ENCODE data around the gene TUFT1.

The TUFT1 gene

GRCh38 chr1:151620286-151620685 is 80.2 kb downstream of the TUFT1 start:
- no peak for DNase-seq

GRCh38 chr1:151621351-151621750 is 81.2 kb downstream of the TUFT1 start:
- no peak for DNase-seq

GRCh38 chr1:151624783-151625182 is 84.7 kb downstream of the TUFT1 start:
- no peak for DNase-seq

DNA sequence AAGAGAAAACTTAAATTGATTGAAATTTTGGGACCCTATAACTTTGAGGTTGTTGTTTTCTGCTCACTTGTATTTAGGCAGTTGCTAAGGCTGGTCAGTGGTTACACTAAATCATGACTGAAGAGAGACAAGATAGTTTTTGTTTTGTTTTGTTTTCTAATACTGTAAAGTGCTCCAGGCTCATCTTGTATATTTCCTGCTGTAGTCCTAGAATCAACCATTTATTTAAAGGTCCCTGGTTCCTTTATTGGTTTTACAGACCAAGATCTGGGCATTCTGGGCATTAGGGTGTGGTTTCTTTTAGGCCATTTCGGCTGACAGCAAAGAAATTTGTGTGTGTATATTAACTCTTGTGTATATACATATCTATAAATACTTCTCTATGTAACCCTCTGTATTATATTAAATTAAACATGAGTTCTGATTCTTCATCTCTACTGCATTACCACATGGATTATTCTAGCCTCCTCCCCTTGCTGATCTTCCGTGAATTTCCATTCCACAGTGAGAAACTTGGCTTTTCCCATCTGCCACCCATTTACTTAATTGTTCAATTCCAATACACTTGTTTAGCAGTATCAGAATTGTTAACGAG is 86.7 kb downstream of the TUFT1 start:
- no peak for DNase-seq

GRCh38 chr1:151629278-151629677 is 89.2 kb downstream of the TUFT1 start:
- no peak for DNase-seq

All from activated CD4-positive, CD25-positive, alpha-beta regulatory T cell (primary cell).